IMR-90 (cell line): ENCODE measurements around the gene THEM4. TPM values are rescaled to one million over a fixed set of nuclear protein-coding genes. Genes with fewer than 3 reads are reported as not detected.

Experiments
- microRNA-seq, 2 experiments: library from miRNA; stranded (forward) in 1 of 2; unstranded in 1 of 2; fragments of 10-50 nt in 1 of 2; fragments of <30 nt in 1 of 2; gene quantifications in 1 of 2; microRNA quantifications in 1 of 2; one replicate each; pipeline versions ENCODE3 to v1.1.0; 2013 to 2020; ENCODE audit not compliant: insufficient read depth in 1 of 2, insufficient read length in 1 of 2, unreplicated experiment in 1 of 2
- polyA plus RNA-seq, 3 experiments: library from polyadenylated mRNA; depleted of rRNA; stranded (reverse); fragments of >200 nt; gene quantifications; 2 replicates each; pipeline ENCODE4 v1.2.3, GENCODE V29; 2012; ENCODE audit warnings: low replicate concordance in 1 of 3
- small RNA-seq, 5 experiments: library from RNA; depleted of rRNA; stranded (forward); fragments of <200 nt; gene quantifications; one replicate each; pipeline ENCODE3, GENCODE V24; 2012
- total RNA-seq: library from RNA; depleted of rRNA; stranded (reverse); fragments of >200 nt; gene quantifications from 2 replicates; pipeline ENCODE4 v1.2.3, GENCODE V29; 2012; rRNA removed

THEM4 gene
- total and polyA plus RNA-seq, 2 of the 4 experiments (the other 2 are of a cell fraction): 7.3 to 15.7 TPM

Small RNA genes within 50 kb of the gene (microRNA-seq; reads per million reads assigned to microRNA genes)
- gene RF00019 (ENCODE audit: insufficient read depth, insufficient read length): not detected

Small RNA genes within 50 kb of the gene (small RNA-seq; reads per million reads assigned to genes)
- gene RF00019: 0 reads per million in 5 experiments

Other genes starting within 250 kb of the THEM4 start
- not detected in 2 replicates for gene CELF3, start 192.7 kb downstream of the THEM4 start, total RNA-seq
- not detected in 2 replicates for gene CELF3, start 192.7 kb downstream of the THEM4 start, polyA plus RNA-seq (2012; rRNA removed)
- not detected in 2 replicates for gene RIIAD1, start 188.0 kb downstream of the THEM4 start, total RNA-seq
- not detected in 2 replicates for gene RIIAD1, start 188.0 kb downstream of the THEM4 start, polyA plus RNA-seq (2012; rRNA removed)
- 65.4 and 85.8 TPM in 2 replicates for gene MRPL9, start 146.0 kb downstream of the THEM4 start, total RNA-seq
- 77.3 and 87.5 TPM in 2 replicates for gene MRPL9, start 146.0 kb downstream of the THEM4 start, polyA plus RNA-seq (2012; rRNA removed)
- 2.2 TPM in 2 replicates for gene TDRKH, start 119.0 kb downstream of the THEM4 start, total RNA-seq
- 0.86 and 1.2 TPM in 2 replicates for gene TDRKH, start 119.0 kb downstream of the THEM4 start, polyA plus RNA-seq (2012; rRNA removed)
- gene LINGO4, start 104.1 kb downstream of the THEM4 start, total RNA-seq: not detected in 2 replicates
- gene LINGO4, start 104.1 kb downstream of the THEM4 start, polyA plus RNA-seq (2012; rRNA removed): not detected in 2 replicates
- gene RORC, start 77.7 kb downstream of the THEM4 start, total RNA-seq: not detected in 2 replicates
- gene RORC, start 77.7 kb downstream of the THEM4 start, polyA plus RNA-seq (2012; rRNA removed): not detected in 2 replicates
- gene C2CD4D, start 69.7 kb downstream of the THEM4 start, total RNA-seq: not detected in 2 replicates
- gene C2CD4D, start 69.7 kb downstream of the THEM4 start, polyA plus RNA-seq (2012; rRNA removed): not detected in 2 replicates
- gene THEM5, start 55.8 kb downstream of the THEM4 start, total RNA-seq: not detected in 2 replicates
- gene THEM5, start 55.8 kb downstream of the THEM4 start, polyA plus RNA-seq (2012; rRNA removed): not detected in 2 replicates
- gene S100A10, start 84.3 kb upstream of the THEM4 start, total RNA-seq: 77.2 and 86.0 TPM in 2 replicates
- 223 and 277 TPM in 2 replicates for gene S100A10, start 84.3 kb upstream of the THEM4 start, polyA plus RNA-seq (2012; rRNA removed)
- gene S100A11, start 127.5 kb upstream of the THEM4 start, total RNA-seq: 117 and 167 TPM in 2 replicates
- 1,354 and 1,402 TPM in 2 replicates for gene S100A11, start 127.5 kb upstream of the THEM4 start, polyA plus RNA-seq (2012; rRNA removed)
- not detected in 2 replicates for gene TCHHL1, start 179.6 kb upstream of the THEM4 start, total RNA-seq
- not detected in 2 replicates for gene TCHHL1, start 179.6 kb upstream of the THEM4 start, polyA plus RNA-seq (2012; rRNA removed)
- gene TCHH, start 205.9 kb upstream of the THEM4 start, total RNA-seq: not detected in 2 replicates
- gene TCHH, start 205.9 kb upstream of the THEM4 start, polyA plus RNA-seq (2012; rRNA removed): not detected in 2 replicates
- gene RPTN, start 249.7 kb upstream of the THEM4 start, total RNA-seq: not detected in 2 replicates
- gene RPTN, start 249.7 kb upstream of the THEM4 start, polyA plus RNA-seq (2012; rRNA removed): not detected in 2 replicates